H9 (cell line): ENCODE measurements around the gene OOSP4A. TPM values are rescaled to one million over a fixed set of nuclear protein-coding genes. Genes with fewer than 3 reads are reported as not detected.

ENCODE experiments used
- DNase-seq: peaks from one replicate; pipeline ENCODE4 v3.0.0-alpha.2; 2017
- H2AFZ ChIP-seq: one replicate; pipeline ENCODE4 v1.6.1; 2013; ENCODE audit warnings: mild to moderate bottlenecking, low read length, control low read depth, moderate library complexity
- H2AK5ac ChIP-seq: 2 replicates; pipeline ENCODE4 v1.6.1; 2013; ENCODE audit warnings: low read length, control low read depth, mixed read lengths; ENCODE audit not compliant: insufficient read length
- H2BK120ac ChIP-seq: one replicate; pipeline ENCODE4 v1.6.1; 2013; ENCODE audit warnings: low read depth, mild to moderate bottlenecking, low read length, control low read depth, inconsistent platforms; ENCODE audit not compliant: poor library complexity, severe bottlenecking
- H2BK12ac ChIP-seq: 2 replicates; pipeline ENCODE4 v1.6.1; 2013; ENCODE audit warnings: low read length, control low read depth, mixed read lengths, low read depth; ENCODE audit not compliant: insufficient read length
- H2BK15ac ChIP-seq: 2 replicates; pipeline ENCODE4 v1.6.1; 2013; ENCODE audit warnings: low read depth, low read length, control low read depth
- H2BK20ac ChIP-seq: one replicate; pipeline ENCODE4 v1.6.1; 2013; ENCODE audit warnings: low read depth, mild to moderate bottlenecking, low read length, control low read depth, inconsistent platforms; ENCODE audit not compliant: poor library complexity, severe bottlenecking
- H2BK5ac ChIP-seq: 2 replicates; pipeline ENCODE4 v1.6.1; 2013; ENCODE audit warnings: low read length, control low read depth, mixed read lengths; ENCODE audit not compliant: insufficient read length
- H3K14ac ChIP-seq: 2 replicates; pipeline ENCODE4 v1.6.1; 2013; ENCODE audit warnings: low read length, control low read depth; ENCODE audit not compliant: insufficient read depth
- H3K18ac ChIP-seq: 2 replicates; pipeline ENCODE4 v1.6.1; 2013; ENCODE audit warnings: low read depth, mild to moderate bottlenecking, mixed read lengths, low read length, control low read depth; ENCODE audit not compliant: insufficient read length
- H3K23ac ChIP-seq: 2 replicates; pipeline ENCODE4 v1.6.1; 2013; ENCODE audit warnings: low read length, control low read depth, mixed read lengths, low read depth; ENCODE audit not compliant: insufficient read length
- H3K23me2 ChIP-seq: 2 replicates; pipeline ENCODE4 v1.6.1; 2013; ENCODE audit warnings: low read depth, mild to moderate bottlenecking, mixed read lengths, low read length, control low read depth; ENCODE audit not compliant: insufficient read length, poor library complexity, severe bottlenecking
- H3K27ac ChIP-seq: 2 replicates; pipeline ENCODE4 v1.5.1; 2013; ENCODE audit warnings: low read length, control low read depth, mixed read lengths, low read depth; ENCODE audit not compliant: insufficient read length
- H3K27me3 ChIP-seq: 2 replicates; pipeline ENCODE4 v1.6.1; 2013; ENCODE audit warnings: low read length, control low read depth, inconsistent platforms; ENCODE audit not compliant: insufficient read depth
- H3K4ac ChIP-seq: 2 replicates; pipeline ENCODE4 v1.6.1; 2013; ENCODE audit warnings: low read depth, mild to moderate bottlenecking, control low read depth, inconsistent platforms, low read length, moderate library complexity
- H3K4me1 ChIP-seq: 2 replicates; pipeline ENCODE4 v1.6.1; 2013; ENCODE audit warnings: low read length, control low read depth, inconsistent platforms; ENCODE audit not compliant: insufficient read depth
- H3K4me2 ChIP-seq: 2 replicates; pipeline ENCODE4 v1.6.1; 2013; ENCODE audit warnings: low read length, control low read depth, mixed read lengths; ENCODE audit not compliant: insufficient read length, insufficient read depth
- H3K56ac ChIP-seq: 2 replicates; pipeline ENCODE4 v1.6.1; 2013; ENCODE audit warnings: low read depth, mild to moderate bottlenecking, mixed read lengths, low read length, control low read depth; ENCODE audit not compliant: insufficient read length
- H3K79me1 ChIP-seq: 2 replicates; pipeline ENCODE4 v1.6.1; 2013; ENCODE audit warnings: low read depth, mild to moderate bottlenecking, moderate library complexity, low read length, control low read depth, inconsistent platforms; ENCODE audit not compliant: insufficient read depth, poor library complexity, severe bottlenecking
- H3K79me2 ChIP-seq: 2 replicates; pipeline ENCODE4 v1.6.1; 2013; ENCODE audit warnings: low read length, control low read depth, inconsistent platforms; ENCODE audit not compliant: insufficient read depth
- H3K9ac ChIP-seq: 2 replicates; pipeline ENCODE4 v1.6.1; 2013; ENCODE audit warnings: low read length, control low read depth, mixed read lengths; ENCODE audit not compliant: insufficient read length; ENCODE audit errors: extremely low read depth
- H3K9me3 ChIP-seq: one replicate; pipeline ENCODE4 v1.6.1; 2013; ENCODE audit warnings: low read depth, low read length, inconsistent platforms; ENCODE audit not compliant: control insufficient read depth
- H3T11ph ChIP-seq: one replicate; pipeline ENCODE4 v1.6.1; 2013; ENCODE audit warnings: mild to moderate bottlenecking, low read length, control low read depth, inconsistent platforms
- H4K20me1 ChIP-seq: one replicate; pipeline ENCODE4 v1.6.1; 2013; ENCODE audit not compliant: control insufficient read depth, insufficient read length, insufficient read depth
- H4K5ac ChIP-seq: 2 replicates; pipeline ENCODE4 v1.6.1; 2013; ENCODE audit warnings: low read depth, mild to moderate bottlenecking, mixed read lengths, low read length, control low read depth; ENCODE audit not compliant: insufficient read length
- H4K8ac ChIP-seq: replicated peaks from 2 replicates; pipeline ENCODE4 v1.6.1; 2013; ENCODE audit warnings: low read length, control low read depth, mixed read lengths, low read depth; ENCODE audit not compliant: insufficient read length
- H4K91ac ChIP-seq: 2 replicates; pipeline ENCODE4 v1.6.1; 2013; ENCODE audit warnings: low read depth, mild to moderate bottlenecking, moderate library complexity, mixed read lengths, low read length, control low read depth; ENCODE audit not compliant: insufficient read length
- H3K27ac Mint-ChIP-seq, 3 experiments: 2 replicates in 2 of 3; 3 replicates in 1 of 3; pipeline ENCODE4 v1.8.0; 2020 to 2021; ENCODE audit warnings: mixed read lengths in 3 of 3, mild to moderate bottlenecking in 1 of 3, moderate library complexity in 1 of 3
- H3K27me3 Mint-ChIP-seq: 2 replicates; pipeline ENCODE4 v1.8.0; 2021; ENCODE audit warnings: low read depth, mild to moderate bottlenecking, moderate library complexity, mixed read lengths
- H3K36me3 Mint-ChIP-seq, 3 experiments: 2 replicates in 2 of 3; 3 replicates in 1 of 3; pipeline ENCODE4 v1.8.0; 2020 to 2021; ENCODE audit warnings: low read depth in 3 of 3, mixed read lengths in 3 of 3; ENCODE audit not compliant: insufficient read depth in 1 of 3
- H3K4me1 Mint-ChIP-seq, 2 experiments: 2 replicates each; pipeline ENCODE4 v1.8.0; 2020; ENCODE audit warnings: mixed read lengths in 2 of 2
- H3K4me3 Mint-ChIP-seq, 2 experiments: 2 replicates in 1 of 2; 3 replicates in 1 of 2; pipeline ENCODE4 v1.8.0; 2020 to 2021; ENCODE audit warnings: mild to moderate bottlenecking in 2 of 2, mixed read lengths in 2 of 2, moderate library complexity in 1 of 2
- H3K9me3 Mint-ChIP-seq, 2 experiments: 2 replicates in 1 of 2; 3 replicates in 1 of 2; pipeline ENCODE4 v1.8.0; 2020; ENCODE audit warnings: mild to moderate bottlenecking in 2 of 2, mixed read lengths in 2 of 2, moderate library complexity in 1 of 2
- WGBS: extraction: QIAGEN DNeasy Blood & Tissue Kit; methylation state at CpG from one replicate; pipeline ENCODE4 v1.1.7; 2013; ENCODE audit warnings: missing lambda C conversion rate, low lambda C conversion rate, mixed read lengths; ENCODE audit not compliant: insufficient read length; ENCODE audit errors: extremely low coverage; 5-methylcytosine and 5-hydroxymethylcytosine counted together
- total RNA-seq: library from RNA; stranded (reverse); gene quantifications from 2 replicates; pipeline ENCODE4 v1.2.1, GENCODE V29; 2021
- TF ChIP-seq, protein P1 (sequence below): fragments of 200-600 bp; sonication (generic); conservative IDR thresholded peaks from 3 replicates; pipeline ENCODE4 v1.8.0; 2021; ENCODE audit warnings: antibody characterized with exemption, mild to moderate bottlenecking

The OOSP4A gene
- total RNA-seq, 1 experiment from 2014 or later: not detected

DNA sequence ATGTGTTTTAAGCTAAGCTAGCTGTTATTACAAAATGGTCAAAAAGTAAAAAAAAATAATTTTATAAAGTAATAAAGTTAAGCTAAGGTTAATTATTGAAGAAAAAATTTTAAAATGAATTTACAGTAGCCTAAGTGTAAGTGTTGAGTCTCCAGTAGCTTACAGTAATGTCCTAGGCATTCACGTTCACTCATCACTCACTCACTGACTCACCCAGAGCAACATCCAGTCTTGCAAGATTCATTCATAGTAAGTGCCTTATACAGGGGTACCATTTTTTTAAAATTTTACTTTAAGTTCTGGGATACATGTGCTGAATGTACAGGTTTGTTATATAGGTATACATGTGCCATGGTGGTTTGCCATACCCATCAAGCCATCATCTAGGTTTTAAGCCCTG lies 41.5 kb downstream of the OOSP4A start:
- H4K5ac ChIP-seq: no peak overlapping the region
- no peaks in the 10 kb centered on the region for H3K36me3 Mint-ChIP-seq

More for the DNA sequence above, 41.5 kb downstream of the OOSP4A start:
- Histone ChIP-seq H3K14ac (no peak overlapping the region), H3K79me1 (no peaks in the 10 kb centered on the region), H2BK120ac (no peak overlapping the region), H2BK12ac (no peak overlapping the region), H3K23me2 (no peaks in the 10 kb centered on the region), H4K91ac (no peak overlapping the region), H3K9ac (no peak overlapping the region), H3T11ph (no peak overlapping the region), H3K56ac (no peak overlapping the region), H3K4me1 (no peaks in the 10 kb centered on the region), H2AFZ (no peak overlapping the region), H3K18ac (no peak overlapping the region), H4K20me1 (no peaks in the 10 kb centered on the region), H2BK5ac (no peak overlapping the region), H3K27me3 (no peaks in the 10 kb centered on the region), H4K8ac (no peak overlapping the region), H3K9me3 (no peaks in the 10 kb centered on the region), H3K4me2 (no peak overlapping the region), H3K79me2 (no peaks in the 10 kb centered on the region), H2BK15ac (no peak overlapping the region), H3K4ac (no peak overlapping the region), H3K23ac (no peak overlapping the region), H2AK5ac (no peak overlapping the region), H3K27ac (no peak overlapping the region), H2BK20ac (no peak overlapping the region)
- no peak for DNase-seq
- Mint-ChIP-seq H3K27ac (no peak overlapping the region), H3K4me3 (no peak overlapping the region), H3K4me1 (peaks cover 6 to 9% of the 10 kb centered on the region in 2 experiments), H3K9me3 (no peaks in the 10 kb centered on the region), H3K27me3 (no peaks in the 10 kb centered on the region; the same call in 1 of the 2 replicates)
- TF ChIP-seq, protein P1, sequence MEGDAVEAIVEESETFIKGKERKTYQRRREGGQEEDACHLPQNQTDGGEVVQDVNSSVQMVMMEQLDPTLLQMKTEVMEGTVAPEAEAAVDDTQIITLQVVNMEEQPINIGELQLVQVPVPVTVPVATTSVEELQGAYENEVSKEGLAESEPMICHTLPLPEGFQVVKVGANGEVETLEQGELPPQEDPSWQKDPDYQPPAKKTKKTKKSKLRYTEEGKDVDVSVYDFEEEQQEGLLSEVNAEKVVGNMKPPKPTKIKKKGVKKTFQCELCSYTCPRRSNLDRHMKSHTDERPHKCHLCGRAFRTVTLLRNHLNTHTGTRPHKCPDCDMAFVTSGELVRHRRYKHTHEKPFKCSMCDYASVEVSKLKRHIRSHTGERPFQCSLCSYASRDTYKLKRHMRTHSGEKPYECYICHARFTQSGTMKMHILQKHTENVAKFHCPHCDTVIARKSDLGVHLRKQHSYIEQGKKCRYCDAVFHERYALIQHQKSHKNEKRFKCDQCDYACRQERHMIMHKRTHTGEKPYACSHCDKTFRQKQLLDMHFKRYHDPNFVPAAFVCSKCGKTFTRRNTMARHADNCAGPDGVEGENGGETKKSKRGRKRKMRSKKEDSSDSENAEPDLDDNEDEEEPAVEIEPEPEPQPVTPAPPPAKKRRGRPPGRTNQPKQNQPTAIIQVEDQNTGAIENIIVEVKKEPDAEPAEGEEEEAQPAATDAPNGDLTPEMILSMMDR: no peak
- no CpG with 5 or more reads among the region's 1 CpG for WGBS
